ENCODE data around the gene UBE2E2.

The UBE2E2 gene

DNA sequence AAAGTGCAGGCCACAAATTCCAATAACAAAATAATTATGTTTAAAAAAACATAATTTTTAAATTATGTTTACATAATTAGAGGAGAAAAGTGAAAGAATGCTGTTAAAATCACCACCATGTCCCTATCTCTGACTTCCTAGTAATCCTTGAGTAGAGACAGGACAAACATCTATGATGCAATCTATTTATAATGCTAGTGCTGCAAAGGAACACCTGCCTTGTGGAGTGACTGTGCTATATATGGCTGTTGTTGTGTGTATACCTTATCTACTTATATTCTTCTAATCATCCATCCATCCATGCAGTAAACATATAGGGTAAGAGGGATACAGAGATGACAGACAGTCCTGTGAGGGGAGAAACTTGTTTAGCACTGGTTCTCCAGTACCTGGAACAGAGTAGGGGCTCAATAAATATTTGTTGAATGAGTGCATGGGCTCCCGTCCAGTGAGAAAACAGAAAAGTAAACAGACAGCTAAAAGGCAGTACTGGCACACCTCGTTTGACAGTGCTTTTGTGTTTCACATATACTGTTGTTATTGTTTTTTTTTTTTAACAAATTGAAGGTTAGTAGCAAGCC lies 373.3 kb downstream of the UBE2E2 start:
- Histone ChIP-seq H3K4me2 (ENCODE audit: insufficient read depth, low read length, poor library complexity, severe bottlenecking) (no peak overlapping the region), H2BK5ac (ENCODE audit: low read length) (no peak overlapping the region), H2BK120ac (ENCODE audit: low read depth, low read length) (no peak overlapping the region), H3K4me3 (ENCODE audit: low read length in 2 of 2) (no peak overlapping the region), H2BK12ac (ENCODE audit: low read length) (no peak overlapping the region), H3K27me3 (ENCODE audit: control insufficient read depth in 3 of 3, insufficient read depth in 3 of 3, low read depth in 1 of 3, low read length in 3 of 3) (no peaks in the 10 kb centered on the region), H3K27ac (replicated peaks; ENCODE audit: low read length) (no peak overlapping the region), H2AK5ac (ENCODE audit: low read depth, low read length) (no peak overlapping the region), H3K23ac (ENCODE audit: low read depth, low read length, poor library complexity) (no peak overlapping the region), H4K91ac (ENCODE audit: low read depth, low read length, poor library complexity) (no peak overlapping the region), H3K9ac (ENCODE audit: low read depth, low read length, poor library complexity) (no peak overlapping the region), H3K4ac (ENCODE audit: low read length) (no peak overlapping the region), H3K79me1 (ENCODE audit: low read depth, low read length) (no peaks in the 10 kb centered on the region), H4K8ac (ENCODE audit: low read depth, low read length) (no peak overlapping the region), H3K14ac (ENCODE audit: low read length) (no peak overlapping the region), H3K9me3 (replicated peaks in 1 of 2; ENCODE audit: control insufficient read depth in 2 of 2, insufficient read depth in 1 of 2, low read depth in 1 of 2, low read length in 2 of 2) (peaks cover 2 to 7% of the 10 kb centered on the region in 2 donors), H2BK15ac (ENCODE audit: low read length) (no peak overlapping the region), H3K4me1 (ENCODE audit: control insufficient read depth in 2 of 2, insufficient read depth in 1 of 2, low read depth in 1 of 2, low read length in 2 of 2) (no peaks in the 10 kb centered on the region), H3K36me3 (replicated peaks in 1 of 2; ENCODE audit: control insufficient read depth in 2 of 2, insufficient read depth in 2 of 2, low read length in 2 of 2) (no peaks in the 10 kb centered on the region), H2AFZ (ENCODE audit: low read length) (no peak overlapping the region), H3K18ac (ENCODE audit: low read length) (no peak overlapping the region)
- DNase-seq (ENCODE audit: low spot score): no peak
- WGBS, 2 donors (ENCODE audit: extremely low coverage in 2 of 2, insufficient read length in 2 of 2, insufficient replicate concordance in 1 of 2): no CpG with 5 or more reads among the region's 2 CpGs

DNA sequence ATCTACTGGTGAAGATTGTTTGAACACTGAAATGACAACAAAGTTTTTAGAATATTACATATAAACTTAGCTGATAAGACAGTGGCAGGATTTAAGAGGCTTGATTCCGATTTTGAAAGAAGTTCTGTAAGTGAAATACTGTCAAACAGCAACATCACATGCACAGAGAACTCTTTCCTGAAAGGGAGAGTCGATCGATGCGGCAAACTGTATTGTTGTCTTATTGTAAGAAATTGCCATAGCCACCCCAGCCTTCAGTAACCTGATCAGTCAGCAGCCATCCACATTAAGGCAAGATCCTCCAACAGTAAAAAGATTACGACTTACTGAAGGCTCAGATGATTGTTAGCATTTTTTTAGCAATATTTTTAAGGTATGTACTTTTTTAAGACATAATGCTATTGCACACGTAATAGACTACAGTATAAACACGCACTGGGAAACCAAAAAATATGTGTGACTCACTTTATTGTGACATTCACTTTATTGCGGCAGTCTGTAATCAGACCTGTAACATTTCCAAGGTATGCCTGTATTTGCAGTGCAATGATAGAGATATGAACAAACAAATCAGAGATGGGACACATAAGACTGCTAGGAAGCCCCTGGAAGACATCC lies 377.1 kb downstream of the UBE2E2 start:
- no peak overlapping the region for H3K23ac ChIP-seq (ENCODE audit: low read depth, low read length, poor library complexity)
- no peak overlapping the region for H3K9ac ChIP-seq (ENCODE audit: low read depth, low read length, poor library complexity)
- H3K14ac ChIP-seq (ENCODE audit: low read length): no peak overlapping the region
- no peak overlapping the region for H2BK15ac ChIP-seq (ENCODE audit: low read length)
- H2AFZ ChIP-seq (ENCODE audit: low read length): no peak overlapping the region
- H3K9me3 ChIP-seq (replicated peaks in 1 of 2; ENCODE audit: control insufficient read depth in 2 of 2, insufficient read depth in 1 of 2, low read depth in 1 of 2, low read length in 2 of 2): peaks cover 4% of the 10 kb centered on the region in 2 donors
- no peak overlapping the region for H2BK5ac ChIP-seq (ENCODE audit: low read length)
- no peaks in the 10 kb centered on the region for H3K4me1 ChIP-seq (ENCODE audit: control insufficient read depth in 2 of 2, insufficient read depth in 1 of 2, low read depth in 1 of 2, low read length in 2 of 2)
- H3K4me3 ChIP-seq (ENCODE audit: low read length in 2 of 2): no peak overlapping the region
- H2BK12ac ChIP-seq (ENCODE audit: low read length): no peak overlapping the region
- H3K4me2 ChIP-seq (ENCODE audit: insufficient read depth, low read length, poor library complexity, severe bottlenecking): no peak overlapping the region
- H4K8ac ChIP-seq (ENCODE audit: low read depth, low read length): no peak overlapping the region
- no peaks in the 10 kb centered on the region for H3K79me1 ChIP-seq (ENCODE audit: low read depth, low read length)
- no peak overlapping the region for H2BK120ac ChIP-seq (ENCODE audit: low read depth, low read length)
- H3K4ac ChIP-seq (ENCODE audit: low read length): no peak overlapping the region
- H3K36me3 ChIP-seq (replicated peaks in 1 of 2; ENCODE audit: control insufficient read depth in 2 of 2, insufficient read depth in 2 of 2, low read length in 2 of 2): no peaks in the 10 kb centered on the region
- H2AK5ac ChIP-seq (ENCODE audit: low read depth, low read length): no peak overlapping the region
- DNase-seq (ENCODE audit: low spot score): no peak
- no peak overlapping the region for H3K27ac ChIP-seq (replicated peaks; ENCODE audit: low read length)
- H3K27me3 ChIP-seq (ENCODE audit: control insufficient read depth in 3 of 3, insufficient read depth in 3 of 3, low read depth in 1 of 3, low read length in 3 of 3): no peaks in the 10 kb centered on the region
- no peak overlapping the region for H4K91ac ChIP-seq (ENCODE audit: low read depth, low read length, poor library complexity)
- no peak overlapping the region for H3K18ac ChIP-seq (ENCODE audit: low read length)
- no CpG with 5 or more reads among the region's 8 CpGs for WGBS, 2 donors (ENCODE audit: extremely low coverage in 2 of 2, insufficient read length in 2 of 2, insufficient replicate concordance in 1 of 2)

GRCh38 chr3:23583980-23584740 lies 381.0 kb downstream of the UBE2E2 start:
- WGBS, 2 donors (ENCODE audit: extremely low coverage in 2 of 2, insufficient read length in 2 of 2, insufficient replicate concordance in 1 of 2): no CpG with 5 or more reads among the region's 10 CpGs
- Histone ChIP-seq H3K14ac (ENCODE audit: low read length) (no peak overlapping the region), H3K23ac (ENCODE audit: low read depth, low read length, poor library complexity) (no peak overlapping the region), H3K27me3 (ENCODE audit: control insufficient read depth in 3 of 3, insufficient read depth in 3 of 3, low read depth in 1 of 3, low read length in 3 of 3) (no peaks in the 10 kb centered on the region), H3K4me2 (ENCODE audit: insufficient read depth, low read length, poor library complexity, severe bottlenecking) (no peak overlapping the region), H2BK12ac (ENCODE audit: low read length) (no peak overlapping the region), H3K9me3 (replicated peaks in 1 of 2; ENCODE audit: control insufficient read depth in 2 of 2, insufficient read depth in 1 of 2, low read depth in 1 of 2, low read length in 2 of 2) (peaks cover 0 to 2% of the 10 kb centered on the region in 2 donors), H2BK5ac (ENCODE audit: low read length) (no peak overlapping the region), H4K8ac (ENCODE audit: low read depth, low read length) (no peak overlapping the region), H4K91ac (ENCODE audit: low read depth, low read length, poor library complexity) (no peak overlapping the region), H3K9ac (ENCODE audit: low read depth, low read length, poor library complexity) (no peak overlapping the region), H3K4ac (ENCODE audit: low read length) (no peak overlapping the region), H3K18ac (ENCODE audit: low read length) (no peak overlapping the region), H2AFZ (ENCODE audit: low read length) (no peak overlapping the region), H3K27ac (replicated peaks; ENCODE audit: low read length) (no peak overlapping the region), H3K36me3 (replicated peaks in 1 of 2; ENCODE audit: control insufficient read depth in 2 of 2, insufficient read depth in 2 of 2, low read length in 2 of 2) (no peaks in the 10 kb centered on the region), H2BK15ac (ENCODE audit: low read length) (no peak overlapping the region), H3K4me1 (ENCODE audit: control insufficient read depth in 2 of 2, insufficient read depth in 1 of 2, low read depth in 1 of 2, low read length in 2 of 2) (no peaks in the 10 kb centered on the region), H3K79me1 (ENCODE audit: low read depth, low read length) (no peaks in the 10 kb centered on the region), H2AK5ac (ENCODE audit: low read depth, low read length) (no peak overlapping the region), H2BK120ac (ENCODE audit: low read depth, low read length) (no peak overlapping the region), H3K4me3 (ENCODE audit: low read length in 2 of 2) (no peak overlapping the region)
- no peak for DNase-seq (ENCODE audit: low spot score)

DNA sequence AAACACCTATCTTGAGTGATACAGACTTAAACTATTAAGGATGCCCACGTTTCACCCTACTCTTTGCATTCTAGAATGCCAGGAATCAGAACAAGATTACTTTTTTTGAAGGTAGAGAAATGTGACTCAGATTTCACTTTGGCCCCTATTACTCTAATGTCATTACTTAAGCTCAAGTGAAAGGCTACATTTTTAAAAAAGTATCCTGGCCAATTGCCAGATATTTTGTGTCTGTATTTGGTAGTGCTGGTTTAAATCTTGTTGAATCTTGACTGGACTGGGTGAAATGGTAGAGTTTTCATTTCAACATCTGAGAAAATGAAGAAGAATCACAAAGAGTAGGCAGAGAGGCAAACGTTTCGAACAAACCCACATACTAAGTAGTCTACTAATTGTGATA lies 384.4 kb downstream of the UBE2E2 start:
- Histone ChIP-seq H3K4ac (ENCODE audit: low read length) (no peak overlapping the region), H2BK12ac (ENCODE audit: low read length) (no peak overlapping the region), H2BK120ac (ENCODE audit: low read depth, low read length) (no peak overlapping the region), H3K9ac (ENCODE audit: low read depth, low read length, poor library complexity) (no peak overlapping the region), H2AFZ (ENCODE audit: low read length) (no peak overlapping the region), H3K9me3 (replicated peaks in 1 of 2; ENCODE audit: control insufficient read depth in 2 of 2, insufficient read depth in 1 of 2, low read depth in 1 of 2, low read length in 2 of 2) (peaks cover 0 to 2% of the 10 kb centered on the region in 2 donors), H3K27ac (replicated peaks; ENCODE audit: low read length) (no peak overlapping the region), H2AK5ac (ENCODE audit: low read depth, low read length) (no peak overlapping the region), H3K79me1 (ENCODE audit: low read depth, low read length) (no peaks in the 10 kb centered on the region), H3K18ac (ENCODE audit: low read length) (no peak overlapping the region), H3K14ac (ENCODE audit: low read length) (no peak overlapping the region), H4K91ac (ENCODE audit: low read depth, low read length, poor library complexity) (no peak overlapping the region), H4K8ac (ENCODE audit: low read depth, low read length) (no peak overlapping the region), H3K4me2 (ENCODE audit: insufficient read depth, low read length, poor library complexity, severe bottlenecking) (no peak overlapping the region), H3K36me3 (replicated peaks in 1 of 2; ENCODE audit: control insufficient read depth in 2 of 2, insufficient read depth in 2 of 2, low read length in 2 of 2) (no peaks in the 10 kb centered on the region), H3K4me3 (ENCODE audit: low read length in 2 of 2) (no peak overlapping the region), H2BK15ac (ENCODE audit: low read length) (no peak overlapping the region), H2BK5ac (ENCODE audit: low read length) (no peak overlapping the region), H3K27me3 (ENCODE audit: control insufficient read depth in 3 of 3, insufficient read depth in 3 of 3, low read depth in 1 of 3, low read length in 3 of 3) (no peaks in the 10 kb centered on the region), H3K23ac (ENCODE audit: low read depth, low read length, poor library complexity) (no peak overlapping the region), H3K4me1 (ENCODE audit: control insufficient read depth in 2 of 2, insufficient read depth in 1 of 2, low read depth in 1 of 2, low read length in 2 of 2) (peaks cover 3 to 6% of the 10 kb centered on the region in 2 donors)
- no CpG with 5 or more reads among the region's 3 CpGs for WGBS, 2 donors (ENCODE audit: extremely low coverage in 2 of 2, insufficient read length in 2 of 2, insufficient replicate concordance in 1 of 2)
- DNase-seq (ENCODE audit: low spot score): no peak
